ENCODE measurements around the gene ZDHHC20. TPM values are rescaled to one million over a fixed set of nuclear protein-coding genes. Genes with fewer than 3 reads are reported as not detected.

ZDHHC20 gene
- 10 to 100 TPM; 40.2 to 44.9 TPM for total RNA-seq

DNA sequence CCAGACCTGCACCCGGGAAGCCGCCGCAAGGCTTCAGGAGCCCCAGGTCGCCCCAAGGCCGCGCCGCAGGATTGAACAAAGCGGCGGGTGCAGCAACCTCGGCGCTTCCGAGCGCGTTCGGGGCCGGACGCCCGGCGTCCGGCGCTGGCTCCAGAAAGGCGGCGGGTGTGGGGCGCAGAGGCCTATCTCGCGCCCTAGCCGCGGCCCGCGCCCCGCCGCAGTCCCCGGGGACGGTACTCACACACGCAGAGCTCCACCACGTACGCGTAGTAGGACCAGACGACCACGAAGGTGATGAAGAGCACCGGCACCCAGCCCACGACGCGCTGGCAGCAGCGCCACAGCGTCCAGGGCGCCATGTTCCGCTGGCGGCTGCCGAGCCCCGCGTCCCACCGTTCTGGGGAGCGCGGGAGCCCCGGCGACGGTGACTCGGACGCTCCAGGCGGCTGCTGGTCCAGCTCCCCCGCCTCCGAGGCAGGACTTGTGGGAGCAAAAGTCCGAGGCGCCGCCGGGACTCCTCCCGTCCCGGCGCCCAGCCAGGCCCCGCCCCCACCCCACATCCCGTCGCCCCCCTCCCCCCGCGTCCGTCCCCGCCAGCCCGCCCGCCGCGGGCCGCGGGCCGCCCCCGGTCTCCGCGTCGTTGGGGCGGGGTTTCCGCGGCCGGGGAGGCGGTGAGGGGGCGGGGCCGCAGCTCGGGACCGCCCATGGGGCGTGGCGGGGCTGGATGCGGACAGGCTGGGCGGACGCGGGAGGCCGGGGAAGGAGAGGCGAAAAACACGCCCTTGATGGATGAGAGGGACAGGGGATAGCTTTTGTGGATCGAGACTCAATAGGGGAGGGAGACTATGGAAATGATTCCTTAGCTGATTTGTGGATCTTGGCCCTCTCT is at the start of gene ZDHHC20:
Gene ZDHHC20, minus strand, starts transcription at position 491 of the 889 bp plus-strand sequence. Its CDS starts 132 bp downstream, at position 359.
- Mint-ChIP-seq H3K4me3 (peak within 1 kb of the TSS; percentile 93), H3K9me3 (ENCODE audit: low read depth) (peaks cover 2% of the 10 kb centered on the region), H3K36me3 (ENCODE audit: low read depth) (peaks cover 17% of the 10 kb centered on the region), H3K4me1 (peaks cover 25% of the 10 kb centered on the region), H3K27me3 (no peaks in the 10 kb centered on the region), H3K27ac (peak within 1 kb of the TSS; percentile 88)
- DNase-seq (peak; percentile 93), ATAC-seq (peak; percentile 83)
- ChIA-PET CTCF (interaction anchor here (0.7 to 2.9 kb wide), 6 partner anchors 17 to 162 kb away, joined by 3 to 11 read pairs (median 4); no protein-coding TSS in a partner anchor), POLR2A (interaction anchor here (1.0 to 1.4 kb wide), 2 partner anchors 145 to 283 kb away, joined by 3 to 4 read pairs; partner anchors contain the start of genes MICU2, MRPL57 and SKA3)
- intact Hi-C loops (cut with DNase I, micrococcal nuclease), result loop anchor here (1.0 to 5.0 kb wide), 13 partner anchors 18 to 1916 kb away; partner anchors contain the start of genes EEF1AKMT1 (in 1 of the 2), FGF9 (in 1 of the 2), IFT88 (in 1 of the 2) and MRPL57 (in 1 of the 2)

DNA sequence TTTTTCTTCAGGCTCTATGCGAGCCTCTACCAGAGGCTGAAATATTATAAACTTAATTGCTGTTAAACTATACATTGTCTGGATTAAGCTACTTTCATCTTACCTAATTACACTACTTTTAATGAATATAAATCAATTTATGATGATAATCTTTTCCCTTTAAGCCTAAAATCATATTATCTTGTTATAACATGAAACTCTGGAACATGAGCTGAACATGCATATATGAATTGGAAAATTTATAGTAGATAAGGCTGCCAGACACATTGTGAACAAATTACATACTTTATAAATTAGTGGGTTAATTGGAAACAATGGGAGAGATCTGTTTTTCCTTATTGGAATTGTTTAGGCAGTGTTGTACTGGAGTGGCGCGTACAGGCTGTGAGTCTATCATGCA is 45.3 kb upstream of the ZDHHC20 start:
- POLR2A ChIA-PET, result no interaction called here
- no peaks in the 10 kb centered on the region for H3K4me1 Mint-ChIP-seq
- no peak overlapping the region for H3K27ac Mint-ChIP-seq
- H3K9me3 Mint-ChIP-seq (ENCODE audit: low read depth), result no peaks in the 10 kb centered on the region
- ATAC-seq (no peak), DNase-seq (no peak)
- H3K36me3 Mint-ChIP-seq (ENCODE audit: low read depth), result peaks cover 22% of the 10 kb centered on the region
- intact Hi-C loops (cut with DNase I, micrococcal nuclease), result no loop called here
- CTCF ChIA-PET, result no interaction called here
- H3K4me3 Mint-ChIP-seq, result no peak overlapping the region
- H3K27me3 Mint-ChIP-seq, result no peaks in the 10 kb centered on the region

DNA sequence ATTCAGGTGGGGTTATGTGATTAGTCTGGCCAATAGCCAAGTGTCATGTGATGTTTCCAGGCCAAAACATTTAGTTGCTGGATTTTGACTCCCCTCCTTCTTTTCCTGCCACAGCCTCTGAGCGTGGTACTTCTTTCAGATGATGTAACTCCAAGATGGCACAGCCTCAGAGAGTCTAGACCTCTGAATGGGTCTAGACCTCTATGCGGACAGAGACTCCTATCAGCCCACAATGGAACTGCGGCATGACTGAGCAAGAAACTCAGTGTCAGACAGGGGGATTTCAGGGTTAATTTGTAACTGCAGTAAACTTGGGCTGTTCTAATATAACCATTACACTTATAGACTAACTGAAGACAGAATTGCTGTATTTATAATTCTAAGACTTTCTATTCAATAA is 42.6 kb upstream of the ZDHHC20 start:
- intact Hi-C loops (cut with DNase I, micrococcal nuclease), result no loop called here
- H3K36me3 Mint-ChIP-seq (ENCODE audit: low read depth), result peaks cover 18% of the 10 kb centered on the region
- no peaks in the 10 kb centered on the region for H3K9me3 Mint-ChIP-seq (ENCODE audit: low read depth)
- no peak overlapping the region for H3K4me3 Mint-ChIP-seq
- no peak overlapping the region for H3K27ac Mint-ChIP-seq
- ATAC-seq (no peak), DNase-seq (no peak)
- H3K27me3 Mint-ChIP-seq, result no peaks in the 10 kb centered on the region
- H3K4me1 Mint-ChIP-seq, result no peaks in the 10 kb centered on the region
- ChIA-PET POLR2A (no interaction called here), CTCF (no interaction called here)

DNA sequence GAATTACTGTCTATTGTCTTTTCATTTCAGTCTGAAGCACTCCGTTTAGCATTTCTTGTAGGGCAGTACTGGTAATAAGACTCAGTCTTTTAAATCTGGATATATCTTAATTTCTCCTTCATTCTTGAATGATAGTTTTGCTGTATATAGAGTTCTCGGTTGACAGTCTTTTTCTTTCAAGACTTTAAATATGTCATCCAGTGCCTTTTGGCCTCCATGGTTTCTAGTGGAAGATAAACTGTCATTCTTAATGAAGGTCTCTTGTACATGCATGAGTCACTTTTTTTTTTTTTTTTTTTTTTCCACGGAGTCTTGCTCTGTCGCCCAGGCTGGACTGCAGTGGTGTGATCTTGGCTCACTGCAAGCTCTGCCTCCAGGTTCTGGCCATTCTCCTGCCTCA is 27.2 kb upstream of the ZDHHC20 start:
- Mint-ChIP-seq H3K4me1 (no peaks in the 10 kb centered on the region), H3K27ac (no peak overlapping the region), H3K9me3 (ENCODE audit: low read depth) (peaks cover 25% of the 10 kb centered on the region), H3K36me3 (ENCODE audit: low read depth) (peaks cover 24% of the 10 kb centered on the region), H3K27me3 (no peaks in the 10 kb centered on the region), H3K4me3 (no peak overlapping the region)
- ATAC-seq (no peak), DNase-seq (no peak)
- ChIA-PET POLR2A (no interaction called here), CTCF (no interaction called here)
- intact Hi-C loops (cut with DNase I, micrococcal nuclease), result no loop called here

GRCh38 chr13:21483748-21484147 is 24.6 kb upstream of the ZDHHC20 start:
- ATAC-seq, result no peak
- Mint-ChIP-seq H3K36me3 (ENCODE audit: low read depth) (peaks cover 5% of the 10 kb centered on the region), H3K4me1 (peaks cover under 1% of the 10 kb centered on the region), H3K4me3 (no peak overlapping the region), H3K27ac (no peak overlapping the region), H3K9me3 (ENCODE audit: low read depth) (peaks cover 13% of the 10 kb centered on the region), H3K27me3 (no peaks in the 10 kb centered on the region)
- ChIA-PET CTCF (no interaction called here), POLR2A (no interaction called here)
- intact Hi-C loops (cut with DNase I, micrococcal nuclease), result no loop called here
- DNase-seq, result no peak

- peaks cover 5% of the 10 kb centered on the region for H3K9me3 Mint-ChIP-seq (ENCODE audit: low read depth)
- H3K4me3 Mint-ChIP-seq, result no peak overlapping the region
- ChIA-PET CTCF (interaction anchor here (6.5 kb wide), 1 partner anchor 184 kb away, joined by 90 read pairs; no protein-coding TSS in a partner anchor), POLR2A (no interaction called here)
- intact Hi-C loops (cut with DNase I, micrococcal nuclease), result no loop called here
- ATAC-seq, result no peak
- DNase-seq, result no peak
- no peaks in the 10 kb centered on the region for H3K36me3 Mint-ChIP-seq (ENCODE audit: low read depth)
- H3K27ac Mint-ChIP-seq, result no peak overlapping the region
- no peaks in the 10 kb centered on the region for H3K27me3 Mint-ChIP-seq
- peaks cover 8% of the 10 kb centered on the region for H3K4me1 Mint-ChIP-seq
These were observed 22.3 kb upstream of the ZDHHC20 start for GRCh38 chr13:21481359-21481758.

- no peak for ATAC-seq
- Mint-ChIP-seq H3K4me3 (no peak overlapping the region), H3K4me1 (peaks cover 8% of the 10 kb centered on the region), H3K27ac (no peak overlapping the region), H3K27me3 (no peaks in the 10 kb centered on the region), H3K9me3 (ENCODE audit: low read depth) (no peaks in the 10 kb centered on the region), H3K36me3 (ENCODE audit: low read depth) (no peaks in the 10 kb centered on the region)
- peak; percentile 51 for DNase-seq
- ChIA-PET POLR2A (no interaction called here), CTCF (interaction anchor here (0.7 to 6.5 kb wide), 9 partner anchors 11 to 535 kb away, joined by 3 to 90 read pairs (median 4); partner anchors contain the start of genes MRPL57 and SKA3)
- intact Hi-C loops (cut with DNase I, micrococcal nuclease), result loop anchor here (1.0 to 10.0 kb wide), 8 partner anchors 182 to 982 kb away; partner anchors contain the start of genes MRPL57 (in 2 of the 2), SKA3 (in 2 of the 2) and CRYL1 (in 1 of the 2)
These were observed 20.0 kb upstream of the ZDHHC20 start for GRCh38 chr13:21478881-21479808.

GRCh38 chr13:21476893-21477472 is 17.9 kb upstream of the ZDHHC20 start:
- ChIA-PET POLR2A (interaction anchor here (0.6 to 0.9 kb wide), 2 partner anchors 159 to 300 kb away, joined by 4 to 5 read pairs; partner anchors contain the start of genes MRPL57 and SKA3), CTCF (interaction anchor here (0.5 to 6.5 kb wide), 48 partner anchors 9 to 772 kb away, joined by 3 to 90 read pairs (median 4); partner anchors contain the start of genes MICU2, MRPL57, SKA3 and ZDHHC20)
- H3K4me1 Mint-ChIP-seq, result peaks cover 8% of the 10 kb centered on the region
- no peaks in the 10 kb centered on the region for H3K9me3 Mint-ChIP-seq (ENCODE audit: low read depth)
- H3K36me3 Mint-ChIP-seq (ENCODE audit: low read depth), result no peaks in the 10 kb centered on the region
- DNase-seq (peak; percentile 91), ATAC-seq (peak; percentile 96)
- intact Hi-C loops (cut with DNase I, micrococcal nuclease), result loop anchor here (1.0 to 10.0 kb wide), 4 partner anchors 18 to 980 kb away; partner anchors contain the start of genes ZDHHC20 (in 2 of the 2), CRYL1 (in 1 of the 2), MRPL57 (in 1 of the 2) and SKA3 (in 1 of the 2)
- H3K4me3 Mint-ChIP-seq, result peak overlapping the region; percentile 78
- H3K27ac Mint-ChIP-seq, result peak overlapping the region; percentile 52
- H3K27me3 Mint-ChIP-seq, result no peaks in the 10 kb centered on the region

DNA sequence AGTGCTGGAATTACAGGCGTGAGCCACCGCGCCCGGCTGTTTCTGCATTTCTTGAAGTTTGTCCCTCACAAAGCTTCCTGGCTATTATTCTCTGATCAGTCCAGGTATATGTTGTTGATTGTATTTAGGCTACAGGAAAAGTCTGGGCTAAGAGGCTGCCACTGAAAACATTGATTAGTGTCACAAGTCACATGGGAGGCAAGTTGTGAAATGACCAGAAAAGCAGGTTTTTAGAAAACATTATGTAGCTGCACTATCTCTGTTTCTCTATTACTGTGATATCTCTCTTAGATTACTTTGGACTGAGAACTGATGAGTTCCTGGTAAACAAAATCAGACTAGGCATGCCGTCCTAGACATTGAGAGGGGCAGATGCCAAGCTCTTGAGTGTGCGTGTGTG is 16.0 kb upstream of the ZDHHC20 start:
- CTCF ChIA-PET, result interaction anchor here (0.5 kb wide), 1 partner anchor 484 kb away, joined by 4 read pairs; no protein-coding TSS in a partner anchor
- POLR2A ChIA-PET, result no interaction called here

DNA sequence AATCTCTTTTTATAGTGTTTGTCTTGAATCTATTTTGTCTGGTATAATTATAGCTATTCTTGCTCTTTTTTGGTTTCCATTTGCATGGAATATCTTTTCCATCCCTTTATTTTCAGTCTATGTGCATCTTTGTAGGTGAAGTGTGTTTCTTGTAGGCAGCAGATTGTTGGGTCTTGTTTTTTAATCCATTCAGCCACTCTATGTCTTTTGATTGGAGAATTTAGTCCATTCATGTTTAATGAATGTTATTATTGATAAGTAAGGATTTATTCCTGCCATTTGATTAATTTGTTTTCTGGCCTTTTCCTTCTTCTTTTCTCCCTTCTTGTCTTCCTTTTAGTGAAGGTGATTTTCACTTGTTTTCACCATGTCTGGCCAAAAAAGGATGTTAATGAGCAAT is 11.7 kb upstream of the ZDHHC20 start:
- Mint-ChIP-seq H3K4me1 (no peaks in the 10 kb centered on the region), H3K27me3 (no peaks in the 10 kb centered on the region), H3K27ac (no peak overlapping the region), H3K36me3 (ENCODE audit: low read depth) (no peaks in the 10 kb centered on the region), H3K9me3 (ENCODE audit: low read depth) (peaks cover 4% of the 10 kb centered on the region), H3K4me3 (no peak overlapping the region)
- ChIA-PET CTCF (interaction anchor here (1.0 kb wide), 1 partner anchor 339 kb away, joined by 3 read pairs; no protein-coding TSS in a partner anchor), POLR2A (interaction anchor here (0.6 kb wide), 1 partner anchor 45 kb away, joined by 3 read pairs; no protein-coding TSS in a partner anchor)
- ATAC-seq (no peak), DNase-seq (no peak)
- intact Hi-C loops (cut with DNase I, micrococcal nuclease), result loop anchor here (10.0 kb wide), 2 partner anchors 296 to 946 kb away; partner anchors contain the start of genes CRYL1 (in 1 of the 2), MRPL57 (in 1 of the 2) and SKA3 (in 1 of the 2)

More for the DNA sequence above, 16.0 kb upstream of the ZDHHC20 start:
- no peaks in the 10 kb centered on the region for H3K36me3 Mint-ChIP-seq (ENCODE audit: low read depth)
- DNase-seq (no peak), ATAC-seq (no peak)
- no peak overlapping the region for H3K27ac Mint-ChIP-seq
- peaks cover 8% of the 10 kb centered on the region for H3K4me1 Mint-ChIP-seq
- H3K9me3 Mint-ChIP-seq (ENCODE audit: low read depth), result peaks cover 4% of the 10 kb centered on the region
- intact Hi-C loops (cut with DNase I, micrococcal nuclease), result loop anchor here (5.0 to 10.0 kb wide), 3 partner anchors 300 to 978 kb away; partner anchors contain the start of genes CRYL1 (in 1 of the 2), MRPL57 (in 1 of the 2) and SKA3 (in 1 of the 2)
- H3K4me3 Mint-ChIP-seq, result no peak overlapping the region
- H3K27me3 Mint-ChIP-seq, result no peaks in the 10 kb centered on the region
